ENCODE data around the gene CLEC6A. TPM values are rescaled to one million over a fixed set of nuclear protein-coding genes. Genes with fewer than 3 reads are reported as not detected.

Gene CLEC6A
- total RNA-seq, 1 experiment from 2014 or later: not detected

DNA sequence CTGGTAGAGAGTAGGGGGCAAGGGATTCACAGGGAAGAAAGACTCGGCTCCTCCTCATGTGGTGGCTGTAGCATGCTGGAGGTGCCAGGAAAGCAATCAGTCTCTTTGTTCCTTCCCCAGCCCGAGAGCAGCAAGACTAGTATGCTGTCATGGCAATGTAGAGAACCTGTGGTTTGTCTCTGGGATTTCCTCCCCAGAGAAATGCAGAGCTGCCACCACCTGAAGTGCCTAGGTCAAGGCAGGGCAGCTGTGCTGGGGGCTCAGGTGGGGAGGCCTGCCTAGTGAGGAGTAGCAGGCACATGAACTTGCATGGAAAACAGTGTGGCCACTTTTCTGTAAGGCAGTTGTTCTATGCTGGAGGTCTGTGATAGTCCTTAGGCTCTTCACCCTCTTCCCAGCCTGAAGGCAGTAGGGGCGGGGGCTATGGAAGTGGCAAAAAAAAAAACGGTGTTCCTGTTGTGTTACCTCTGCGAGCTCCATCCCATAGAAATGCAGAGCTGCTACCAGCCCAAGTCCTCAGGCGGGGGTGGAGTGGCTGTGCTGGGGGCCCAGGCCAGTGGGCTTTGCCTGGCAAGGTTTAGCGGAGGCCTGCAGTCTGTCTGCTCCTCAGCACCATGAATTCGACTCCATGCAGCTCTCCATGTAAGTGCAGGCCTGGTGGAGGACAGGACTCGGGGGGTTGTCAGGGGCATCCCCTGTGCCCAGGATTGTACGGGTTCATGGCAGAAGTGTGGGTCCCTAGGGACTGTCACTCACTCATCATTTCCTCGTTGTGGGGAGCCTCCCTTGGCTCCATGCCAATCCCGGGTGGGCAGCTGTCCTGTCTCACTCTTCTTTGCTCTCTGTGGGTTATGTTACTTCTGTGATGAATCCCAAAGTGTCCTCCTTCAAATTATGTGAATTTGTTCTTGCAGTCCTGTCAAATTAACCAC lies 53.4 kb downstream of the CLEC6A start:
- no peak for DNase-seq (ENCODE audit: low read depth, low spot score)
- TF ChIP-seq POLR2AphosphoS5 (IDR thresholded peaks at IDR 0.05; ENCODE audit: low read depth, low read length) (no peak), JUND (IDR thresholded peaks at IDR 0.05) (no peak), ZFX (IDR thresholded peaks at IDR 0.05) (no peak), EGR1 (IDR thresholded peaks at IDR 0.05; ENCODE audit: low read depth) (no peak)
- TF ChIP-seq, protein P1, sequence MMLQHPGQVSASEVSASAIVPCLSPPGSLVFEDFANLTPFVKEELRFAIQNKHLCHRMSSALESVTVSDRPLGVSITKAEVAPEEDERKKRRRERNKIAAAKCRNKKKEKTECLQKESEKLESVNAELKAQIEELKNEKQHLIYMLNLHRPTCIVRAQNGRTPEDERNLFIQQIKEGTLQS (IDR thresholded peaks at IDR 0.05): no peak
- TF ChIP-seq, protein P2, sequence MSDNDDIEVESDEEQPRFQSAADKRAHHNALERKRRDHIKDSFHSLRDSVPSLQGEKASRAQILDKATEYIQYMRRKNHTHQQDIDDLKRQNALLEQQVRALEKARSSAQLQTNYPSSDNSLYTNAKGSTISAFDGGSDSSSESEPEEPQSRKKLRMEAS (IDR thresholded peaks at IDR 0.05): no peak
- CTCF ChIA-PET: interaction anchor here (1.4 kb wide), 1 partner anchor 9 kb away, joined by 5 read pairs; no protein-coding TSS in a partner anchor
- no peaks in the 10 kb centered on the region for H4K20me1 ChIP-seq (ENCODE audit: insufficient read depth)
- peaks cover 66% of the 10 kb centered on the region for H3K27me3 ChIP-seq (ENCODE audit: insufficient read depth, low read length)
- H2AFZ ChIP-seq (ENCODE audit: low read depth, low read length, poor library complexity, severe bottlenecking): no peak overlapping the region
- BruUV-seq (replicated peaks): no TSS peak
- H3K4me1 ChIP-seq (ENCODE audit: control insufficient read depth in 1 of 2, insufficient read depth in 2 of 2, low read length in 2 of 2): no peaks in the 10 kb centered on the region
- POLR2A ChIA-PET: no interaction called here
- intact Hi-C loops (cut with micrococcal nuclease): no loop called here
- no peaks in the 10 kb centered on the region for H3K36me3 ChIP-seq (ENCODE audit: control insufficient read depth in 1 of 2, insufficient read depth in 2 of 2, low read length in 2 of 2)
- H3K27ac ChIP-seq (ENCODE audit: low read depth, low read length): no peak overlapping the region
- no peak overlapping the region for H3K4me3 ChIP-seq (replicated peaks in 1 of 2; ENCODE audit: low read depth in 1 of 2, low read length in 2 of 2)
- H3K9me2 ChIP-seq (ENCODE audit: insufficient read depth): no peaks in the 10 kb centered on the region
- no peaks in the 10 kb centered on the region for H3K9me3 ChIP-seq (ENCODE audit: control insufficient read depth in 1 of 2, insufficient read depth in 1 of 2, low read depth in 1 of 2, low read length in 2 of 2)
- no peak overlapping the region for H3K4me2 ChIP-seq (ENCODE audit: low read length)
- no peak for ATAC-seq
- H3K79me2 ChIP-seq (ENCODE audit: insufficient read depth, low read length): no peaks in the 10 kb centered on the region
- no peak overlapping the region for H3K9ac ChIP-seq (ENCODE audit: low read length)
- RAD21 ChIA-PET (ENCODE audit: low non-redundant PET in 1 of 2, low total read pairs in 2 of 2, uncharacterized antibody in 2 of 2, unreplicated experiment in 2 of 2): no interaction called here

DNA sequence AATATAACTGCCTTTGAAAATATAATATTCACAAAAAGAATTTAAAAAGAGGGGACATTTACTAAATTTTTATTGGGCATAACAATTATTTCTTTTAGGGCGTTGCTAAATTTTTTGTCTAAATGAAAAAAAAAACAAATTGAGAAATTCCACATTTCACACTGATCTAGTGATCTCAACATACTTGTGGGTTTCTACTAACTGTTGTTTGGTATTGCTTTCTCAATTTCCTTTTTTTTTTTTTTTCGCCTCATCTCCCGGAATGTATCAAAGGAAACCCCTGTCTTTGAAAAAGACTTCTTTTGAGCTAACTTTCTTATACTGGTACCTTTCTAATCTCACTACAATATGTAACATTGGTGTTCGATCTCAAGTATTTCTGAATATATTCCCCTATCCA lies 57.5 kb downstream of the CLEC6A start, which contains the start of gene CLEC4D:
Gene CLEC4D (plus strand): TSS at position 248 of the 400 bp plus-strand sequence. CDS start 230 bp downstream, outside the sequence.
- no peak within 1 kb of the TSS for H3K27ac ChIP-seq (ENCODE audit: low read depth, low read length)
- intact Hi-C loops (cut with micrococcal nuclease): no loop called here
- H2AFZ ChIP-seq (ENCODE audit: low read depth, low read length, poor library complexity, severe bottlenecking): no peak within 1 kb of the TSS
- no peaks in the 10 kb centered on the region for H4K20me1 ChIP-seq (ENCODE audit: insufficient read depth)
- ATAC-seq: no peak
- peaks cover 55% of the 10 kb centered on the region for H3K27me3 ChIP-seq (ENCODE audit: insufficient read depth, low read length)
- H3K9me3 ChIP-seq (ENCODE audit: control insufficient read depth in 1 of 2, insufficient read depth in 1 of 2, low read depth in 1 of 2, low read length in 2 of 2): no peaks in the 10 kb centered on the region
- H3K79me2 ChIP-seq (ENCODE audit: insufficient read depth, low read length): no peaks in the 10 kb centered on the region
- H3K4me2 ChIP-seq (ENCODE audit: low read length): no peak within 1 kb of the TSS
- RAD21 ChIA-PET (ENCODE audit: low non-redundant PET in 1 of 2, low total read pairs in 2 of 2, uncharacterized antibody in 2 of 2, unreplicated experiment in 2 of 2): no interaction called here
- H3K4me3 ChIP-seq (replicated peaks in 1 of 2; ENCODE audit: low read depth in 1 of 2, low read length in 2 of 2): no peak within 1 kb of the TSS
- POLR2A ChIA-PET: no interaction called here
- no peaks in the 10 kb centered on the region for H3K36me3 ChIP-seq (ENCODE audit: control insufficient read depth in 1 of 2, insufficient read depth in 2 of 2, low read length in 2 of 2)
- H3K9ac ChIP-seq (ENCODE audit: low read length): no peak within 1 kb of the TSS
- no TSS peak for BruUV-seq (replicated peaks)
- no peaks in the 10 kb centered on the region for H3K9me2 ChIP-seq (ENCODE audit: insufficient read depth)
- DNase-seq (ENCODE audit: low read depth, low spot score): no peak
- H3K4me1 ChIP-seq (ENCODE audit: control insufficient read depth in 1 of 2, insufficient read depth in 2 of 2, low read length in 2 of 2): no peaks in the 10 kb centered on the region
- CTCF ChIA-PET: no interaction called here
- TF ChIP-seq, protein P3, sequence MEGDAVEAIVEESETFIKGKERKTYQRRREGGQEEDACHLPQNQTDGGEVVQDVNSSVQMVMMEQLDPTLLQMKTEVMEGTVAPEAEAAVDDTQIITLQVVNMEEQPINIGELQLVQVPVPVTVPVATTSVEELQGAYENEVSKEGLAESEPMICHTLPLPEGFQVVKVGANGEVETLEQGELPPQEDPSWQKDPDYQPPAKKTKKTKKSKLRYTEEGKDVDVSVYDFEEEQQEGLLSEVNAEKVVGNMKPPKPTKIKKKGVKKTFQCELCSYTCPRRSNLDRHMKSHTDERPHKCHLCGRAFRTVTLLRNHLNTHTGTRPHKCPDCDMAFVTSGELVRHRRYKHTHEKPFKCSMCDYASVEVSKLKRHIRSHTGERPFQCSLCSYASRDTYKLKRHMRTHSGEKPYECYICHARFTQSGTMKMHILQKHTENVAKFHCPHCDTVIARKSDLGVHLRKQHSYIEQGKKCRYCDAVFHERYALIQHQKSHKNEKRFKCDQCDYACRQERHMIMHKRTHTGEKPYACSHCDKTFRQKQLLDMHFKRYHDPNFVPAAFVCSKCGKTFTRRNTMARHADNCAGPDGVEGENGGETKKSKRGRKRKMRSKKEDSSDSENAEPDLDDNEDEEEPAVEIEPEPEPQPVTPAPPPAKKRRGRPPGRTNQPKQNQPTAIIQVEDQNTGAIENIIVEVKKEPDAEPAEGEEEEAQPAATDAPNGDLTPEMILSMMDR (IDR thresholded peaks at IDR 0.05 in 2 of 3, conservative IDR thresholded peaks at IDR 0.05 in 1 of 3; ENCODE audit: borderline replicate concordance in 1 of 3, insufficient read depth in 1 of 3, low read depth in 2 of 3, low read length in 2 of 3): no peak
- TF ChIP-seq, protein P4, sequence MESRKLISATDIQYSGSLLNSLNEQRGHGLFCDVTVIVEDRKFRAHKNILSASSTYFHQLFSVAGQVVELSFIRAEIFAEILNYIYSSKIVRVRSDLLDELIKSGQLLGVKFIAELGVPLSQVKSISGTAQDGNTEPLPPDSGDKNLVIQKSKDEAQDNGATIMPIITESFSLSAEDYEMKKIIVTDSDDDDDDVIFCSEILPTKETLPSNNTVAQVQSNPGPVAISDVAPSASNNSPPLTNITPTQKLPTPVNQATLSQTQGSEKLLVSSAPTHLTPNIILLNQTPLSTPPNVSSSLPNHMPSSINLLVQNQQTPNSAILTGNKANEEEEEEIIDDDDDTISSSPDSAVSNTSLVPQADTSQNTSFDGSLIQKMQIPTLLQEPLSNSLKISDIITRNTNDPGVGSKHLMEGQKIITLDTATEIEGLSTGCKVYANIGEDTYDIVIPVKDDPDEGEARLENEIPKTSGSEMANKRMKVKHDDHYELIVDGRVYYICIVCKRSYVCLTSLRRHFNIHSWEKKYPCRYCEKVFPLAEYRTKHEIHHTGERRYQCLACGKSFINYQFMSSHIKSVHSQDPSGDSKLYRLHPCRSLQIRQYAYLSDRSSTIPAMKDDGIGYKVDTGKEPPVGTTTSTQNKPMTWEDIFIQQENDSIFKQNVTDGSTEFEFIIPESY (IDR thresholded peaks at IDR 0.05; ENCODE audit: extremely low read depth, insufficient replicate concordance, low read length): no peak
- TF ChIP-seq EGR1 (IDR thresholded peaks at IDR 0.05; ENCODE audit: low read depth): no peak
- no peak for TF ChIP-seq FOSL1 (IDR thresholded peaks at IDR 0.05; ENCODE audit: low read depth)
- no peak for TF ChIP-seq ZFX (IDR thresholded peaks at IDR 0.05)
- TF ChIP-seq POLR2AphosphoS5 (IDR thresholded peaks at IDR 0.05; ENCODE audit: low read depth, low read length): no peak
- no peak for TF ChIP-seq EZH2 (IDR thresholded peaks at IDR 0.05)
- no peak for TF ChIP-seq SRF (IDR thresholded peaks at IDR 0.05; ENCODE audit: low read depth)
- TF ChIP-seq SP1 (IDR thresholded peaks at IDR 0.05; ENCODE audit: low read depth): no peak
- no peak for TF ChIP-seq TCF7L2 (IDR thresholded peaks at IDR 0.05; ENCODE audit: borderline replicate concordance, extremely low read depth, insufficient read depth, insufficient read length)
- no peak for TF ChIP-seq YY1 (IDR thresholded peaks at IDR 0.05; ENCODE audit: extremely low read depth, insufficient replicate concordance, low read depth, low read length)
- TF ChIP-seq SIN3A (IDR thresholded peaks at IDR 0.05; ENCODE audit: low read depth): no peak

Data from HCT116 (cell line).